GM12878 (cell line): ENCODE measurements around the gene SLC6A2.

Source experiments
- CBX5 ChIP-seq: sonication (generic); IDR thresholded peaks from 2 replicates; pipeline ENCODE4 v1.6.1; 2016; ENCODE audit warnings: low read depth, moderate library complexity, mild to moderate bottlenecking, inconsistent platforms
- CTCF ChIP-seq, 3 experiments: IDR thresholded peaks in 2 of 3; conservative IDR thresholded peaks in 1 of 3; 2 replicates each; pipeline ENCODE4 v1.5.1; 2011; ENCODE audit warnings: low read depth in 3 of 3, low read length in 3 of 3, mild to moderate bottlenecking in 3 of 3, control low read depth in 2 of 3, moderate library complexity in 2 of 3, inconsistent platforms in 1 of 3, mixed read lengths in 1 of 3; ENCODE audit not compliant: control insufficient read depth in 2 of 3, insufficient read depth in 1 of 3; ENCODE audit errors: extremely low read depth in 1 of 3
- GABPA ChIP-seq: IDR thresholded peaks from 2 replicates; pipeline ENCODE4 v1.6.1; 2014; ENCODE audit warnings: antibody characterized with exemption, low read depth, mild to moderate bottlenecking, inconsistent platforms
- HDAC2 ChIP-seq: fragments of 200-600 bp; sonication (generic); IDR thresholded peaks from 2 replicates; pipeline ENCODE4 v1.6.1; 2017
- NKRF ChIP-seq: fragments of 450-650 bp; conservative IDR thresholded peaks from 2 replicates; pipeline ENCODE4 v1.6.1; 2017; ENCODE audit warnings: mild to moderate bottlenecking, moderate library complexity
- POLR2AphosphoS5 ChIP-seq: IDR thresholded peaks from 2 replicates; pipeline ENCODE4 v1.6.1; 2011; ENCODE audit warnings: mild to moderate bottlenecking, low read length, inconsistent platforms
- RBBP5 ChIP-seq: fragments of 200-600 bp; sonication (generic); conservative IDR thresholded peaks from 2 replicates; pipeline ENCODE4 v1.6.1; 2016
- SMC3 ChIP-seq: IDR thresholded peaks from 2 replicates; pipeline ENCODE4 v1.6.1; 2011; ENCODE audit warnings: low read length, improper control_type of control experiment, borderline replicate concordance
- SRF ChIP-seq, 2 experiments: IDR thresholded peaks; 2 replicates each; pipeline ENCODE4 v1.6.1; 2011; ENCODE audit warnings: low read depth in 2 of 2, low read length in 2 of 2, mild to moderate bottlenecking in 1 of 2, moderate library complexity in 1 of 2
- ZNF274 ChIP-seq: IDR thresholded peaks from one replicate; pipeline ENCODE4 v1.8.0; 2011; ENCODE audit not compliant: insufficient read length, insufficient read depth
- TF ChIP-seq, protein P1 (sequence below): IDR thresholded peaks from 2 replicates; pipeline ENCODE4 v1.6.1; 2012; ENCODE audit warnings: low read depth, low read length, improper control_type of control experiment

- no peak for TF ChIP-seq SMC3
- no peak for TF ChIP-seq CBX5
- no peak for TF ChIP-seq RBBP5
- no peak for TF ChIP-seq NKRF
- TF ChIP-seq CTCF (IDR thresholded peaks at IDR 0.05 in 2 of 3, conservative IDR thresholded peaks at IDR 0.05 in 1 of 3; ENCODE audit: control insufficient read depth in 2 of 3, extremely low read depth in 1 of 3, insufficient read depth in 1 of 3, low read depth in 3 of 3, low read length in 3 of 3), result no peak
- no peak for TF ChIP-seq HDAC2
- no peak for TF ChIP-seq POLR2AphosphoS5
- TF ChIP-seq, protein P1, sequence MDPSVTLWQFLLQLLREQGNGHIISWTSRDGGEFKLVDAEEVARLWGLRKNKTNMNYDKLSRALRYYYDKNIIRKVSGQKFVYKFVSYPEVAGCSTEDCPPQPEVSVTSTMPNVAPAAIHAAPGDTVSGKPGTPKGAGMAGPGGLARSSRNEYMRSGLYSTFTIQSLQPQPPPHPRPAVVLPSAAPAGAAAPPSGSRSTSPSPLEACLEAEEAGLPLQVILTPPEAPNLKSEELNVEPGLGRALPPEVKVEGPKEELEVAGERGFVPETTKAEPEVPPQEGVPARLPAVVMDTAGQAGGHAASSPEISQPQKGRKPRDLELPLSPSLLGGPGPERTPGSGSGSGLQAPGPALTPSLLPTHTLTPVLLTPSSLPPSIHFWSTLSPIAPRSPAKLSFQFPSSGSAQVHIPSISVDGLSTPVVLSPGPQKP, result no peak
- TF ChIP-seq ZNF274, result no peak
- TF ChIP-seq SRF (IDR thresholded peaks at IDR 0.05; ENCODE audit: low read depth in 2 of 2, low read length in 2 of 2), result no peak
- no peak for TF ChIP-seq GABPA
These were observed 29.9 kb upstream of the SLC6A2 start for GRCh38 chr16:55625843-55626242.
